GM21423 (cell line): ENCODE data around the gene SMAD1.

Experiments
- ATAC-seq: cut with Tn5 transposase; IDR thresholded peaks from one replicate; pipeline ENCODE4 v1.9.1; 2021; ENCODE audit warnings: mild to moderate bottlenecking, moderate library complexity; ENCODE audit not compliant: unreplicated experiment

Gene SMAD1

DNA sequence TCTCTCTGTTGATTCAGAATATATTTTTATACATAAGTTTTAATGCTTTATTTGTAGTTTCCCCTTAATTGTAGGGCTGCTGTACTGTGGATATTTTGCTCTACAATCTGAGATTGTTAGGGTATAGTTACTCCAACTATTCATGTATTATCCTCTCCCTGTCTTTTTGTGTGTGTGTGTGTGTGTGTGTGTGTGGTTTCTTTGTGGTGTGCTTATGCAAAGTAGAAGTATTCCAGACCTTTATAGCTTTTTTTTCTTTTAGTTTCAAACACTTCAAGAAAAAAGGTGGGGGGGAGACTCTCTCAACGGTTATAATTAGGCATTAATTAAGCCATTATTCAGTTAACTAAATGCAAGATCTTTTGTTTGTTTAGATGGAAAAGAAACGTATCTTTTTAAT is 6.7 kb downstream of the SMAD1 start:
- no peak for ATAC-seq

GRCh38 chr4:145489556-145489955 is 7.9 kb downstream of the SMAD1 start:
- no peak for ATAC-seq

DNA sequence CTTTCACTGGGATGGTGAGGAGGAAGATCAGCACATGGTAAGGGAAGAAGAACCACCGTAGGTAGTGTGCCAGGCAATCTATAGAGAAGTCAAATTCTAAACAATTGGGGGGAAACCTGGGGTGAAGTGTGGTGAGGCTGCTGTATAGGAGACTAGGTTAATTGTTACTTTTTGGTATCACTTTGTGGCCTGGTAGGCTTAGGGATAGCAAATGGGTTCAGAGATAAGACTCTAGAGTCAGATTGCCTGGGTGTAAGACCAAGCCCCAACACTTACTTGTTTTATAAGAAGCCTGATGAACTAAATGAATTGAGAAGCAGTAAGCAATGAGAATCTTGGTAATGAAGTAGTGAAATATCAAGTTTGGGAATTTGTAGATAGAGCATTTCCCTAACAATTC is 8.7 kb downstream of the SMAD1 start:
- ATAC-seq = no peak

GRCh38 chr4:145490796-145491195 is 9.1 kb downstream of the SMAD1 start:
- no peak for ATAC-seq

GRCh38 chr4:145492376-145492775 is 10.7 kb downstream of the SMAD1 start:
- ATAC-seq = no peak

GRCh38 chr4:145493166-145493565 is 11.5 kb downstream of the SMAD1 start:
- no peak for ATAC-seq

DNA sequence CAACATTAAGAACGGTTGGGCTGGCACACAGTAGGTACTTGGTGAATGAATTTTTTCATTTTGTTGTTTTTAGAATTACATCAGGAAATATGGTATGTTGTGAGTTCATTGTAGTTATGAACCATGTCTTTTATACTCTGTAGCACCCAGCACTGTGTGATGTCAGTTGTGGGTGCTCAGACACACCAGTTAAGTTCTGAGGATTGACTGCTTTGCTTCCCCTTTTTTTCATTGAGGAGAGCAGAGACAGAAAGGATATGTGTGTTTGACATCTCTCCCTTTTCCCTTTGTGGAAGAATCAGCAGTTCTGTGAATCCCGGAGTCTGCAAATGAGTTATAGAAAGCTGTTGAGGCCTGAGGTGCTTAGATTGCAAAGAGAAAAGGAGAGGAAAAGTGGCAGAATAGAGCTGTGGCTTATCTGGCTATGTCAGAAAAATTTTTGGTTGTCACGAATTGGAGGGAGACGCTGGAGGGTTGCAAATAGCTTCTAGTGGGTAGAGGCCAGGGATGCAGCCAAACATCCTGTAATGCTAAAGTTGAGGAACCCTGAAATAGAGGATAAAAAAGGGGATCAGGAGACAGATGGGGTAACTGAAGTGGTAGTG is 13.1 kb downstream of the SMAD1 start:
- ATAC-seq = no peak

GRCh38 chr4:145496292-145496691 is 14.6 kb downstream of the SMAD1 start:
- no peak for ATAC-seq

GRCh38 chr4:145497199-145498149 is 15.8 kb downstream of the SMAD1 start:
- no peak for ATAC-seq

DNA sequence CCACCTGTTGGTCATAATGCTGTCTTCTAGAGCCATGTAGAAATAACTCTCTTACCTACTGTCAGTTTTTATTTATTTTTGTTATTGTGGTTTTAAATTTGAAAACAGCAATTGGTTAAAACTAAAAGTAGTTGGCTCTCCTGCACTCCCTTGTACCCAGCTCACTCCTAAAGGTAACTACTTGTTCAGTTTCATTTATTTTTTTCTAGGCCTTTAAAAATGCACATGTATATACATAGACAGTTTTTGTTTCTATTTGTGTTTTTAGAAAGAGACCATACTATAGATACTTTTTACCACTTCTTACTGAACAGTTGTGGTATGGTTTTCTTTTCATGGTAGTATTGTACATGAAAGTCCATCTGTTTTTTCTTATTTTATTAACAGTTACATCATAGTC is 16.8 kb downstream of the SMAD1 start:
- no peak for ATAC-seq

- ATAC-seq = peak; percentile 50
Measured at GRCh38 chr4:145501051-145501660, 19.5 kb downstream of the SMAD1 start.

- no peak for ATAC-seq
Measured at GRCh38 chr4:145502809-145503208, 21.2 kb downstream of the SMAD1 start.

GRCh38 chr4:145503486-145504072 is 21.9 kb downstream of the SMAD1 start:
- no peak for ATAC-seq

GRCh38 chr4:145505995-145506394 is 24.3 kb downstream of the SMAD1 start:
- no peak for ATAC-seq

- no peak for ATAC-seq
Measured at GRCh38 chr4:145507636-145508035, 26.0 kb downstream of the SMAD1 start.

GRCh38 chr4:145511913-145512522 is 30.4 kb downstream of the SMAD1 start:
- no peak for ATAC-seq

DNA sequence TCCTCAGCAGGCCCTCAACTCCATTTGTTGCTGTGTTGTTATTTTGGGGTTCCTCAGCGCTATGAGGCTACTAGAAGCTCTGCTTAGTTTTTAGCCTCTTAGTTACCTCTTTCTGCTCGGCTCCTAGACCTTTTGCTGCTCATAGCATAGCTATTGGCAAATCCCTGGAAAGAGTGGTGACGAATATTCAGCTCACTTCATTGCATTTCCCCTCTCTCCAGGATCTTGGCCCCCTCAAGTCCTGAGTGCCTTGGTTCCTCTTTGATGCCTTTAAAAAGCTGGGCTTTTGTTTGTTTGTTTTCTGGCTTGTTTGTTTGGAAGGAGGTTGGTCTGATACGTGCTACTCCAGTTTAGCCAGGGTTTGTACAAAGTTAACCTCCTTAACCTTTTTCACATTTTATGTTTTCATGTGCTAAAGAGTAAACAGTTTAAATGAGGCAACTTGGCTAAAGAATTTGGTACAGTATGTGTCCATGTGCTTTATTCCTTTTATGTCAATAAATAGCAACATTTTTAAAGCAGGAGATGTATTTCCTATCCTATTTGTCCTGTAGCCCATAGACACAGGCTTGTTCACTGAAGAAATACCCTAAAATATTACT is 31.5 kb downstream of the SMAD1 start:
- ATAC-seq = no peak

DNA sequence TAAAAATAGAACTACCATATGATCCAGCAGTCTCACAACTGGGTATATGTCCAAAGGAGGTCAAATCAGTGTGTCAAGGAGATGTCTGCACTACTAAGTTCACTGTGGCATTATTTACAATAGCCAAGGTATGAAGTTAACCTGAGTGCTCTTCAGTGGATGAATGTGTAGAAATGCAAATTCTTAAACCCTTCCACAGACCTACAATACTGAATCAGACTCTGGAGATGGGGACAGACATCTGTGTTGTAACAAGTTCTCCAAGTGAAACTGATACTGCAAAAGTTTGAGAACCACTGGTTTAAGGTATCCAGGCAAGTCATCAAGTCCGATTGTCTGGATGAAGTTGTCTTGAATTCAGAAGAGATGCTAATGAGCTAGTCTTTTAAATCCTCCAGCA is 38.5 kb downstream of the SMAD1 start:
- ATAC-seq = no peak

DNA sequence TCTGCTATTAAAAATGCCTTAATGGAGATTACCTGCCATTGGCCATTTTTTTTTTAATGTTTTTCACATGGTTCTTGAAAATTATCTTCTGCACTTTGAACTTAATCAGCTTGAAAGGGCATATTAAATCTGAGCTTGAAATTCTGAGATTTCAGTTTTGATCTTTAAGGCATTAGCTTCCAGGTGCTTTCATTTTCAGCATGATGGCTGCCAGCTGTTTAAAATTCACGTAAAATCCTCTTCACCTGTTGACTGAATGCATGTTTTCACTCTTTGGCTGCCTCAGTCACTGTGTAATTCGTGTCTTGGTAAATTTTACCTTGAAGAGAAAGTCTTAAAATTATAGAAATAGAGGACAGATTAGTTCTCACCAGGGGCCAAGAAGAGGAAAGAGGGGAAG is 39.6 kb downstream of the SMAD1 start:
- ATAC-seq = no peak

DNA sequence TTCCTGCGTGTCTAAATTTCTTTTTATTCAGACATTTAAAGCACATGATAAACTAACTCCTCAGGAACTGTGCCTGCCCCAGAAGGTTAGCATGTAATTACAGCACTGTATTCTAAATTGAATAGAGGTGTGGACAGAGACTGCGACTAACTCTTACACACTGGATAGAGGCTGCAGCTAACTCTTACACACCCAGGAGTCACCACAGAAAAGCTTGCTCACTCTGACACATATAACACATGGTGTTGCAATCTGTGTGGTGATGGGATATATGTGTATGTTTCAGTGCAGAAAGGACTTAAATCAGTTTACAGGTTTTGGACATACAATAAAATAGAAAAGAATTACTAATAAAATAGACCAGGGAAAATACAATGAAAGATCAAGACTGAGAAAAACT is 41.5 kb downstream of the SMAD1 start:
- ATAC-seq = no peak

GRCh38 chr4:145524552-145524951 is 42.9 kb downstream of the SMAD1 start:
- no peak for ATAC-seq
